LoVo (cell line): ENCODE results near the gene AUP1.

ENCODE experiments used
- DNase-seq: peaks from one replicate; pipeline ENCODE4 v3.0.0-alpha.2; 2016; ENCODE audit warnings: low spot score

Gene AUP1

GRCh38 chr2:74556831-74557370, 27.4 kb upstream of the AUP1 start:
- DNase-seq, result no peak

GRCh38 chr2:74556159-74556558, 26.7 kb upstream of the AUP1 start:
- no peak for DNase-seq

DNA sequence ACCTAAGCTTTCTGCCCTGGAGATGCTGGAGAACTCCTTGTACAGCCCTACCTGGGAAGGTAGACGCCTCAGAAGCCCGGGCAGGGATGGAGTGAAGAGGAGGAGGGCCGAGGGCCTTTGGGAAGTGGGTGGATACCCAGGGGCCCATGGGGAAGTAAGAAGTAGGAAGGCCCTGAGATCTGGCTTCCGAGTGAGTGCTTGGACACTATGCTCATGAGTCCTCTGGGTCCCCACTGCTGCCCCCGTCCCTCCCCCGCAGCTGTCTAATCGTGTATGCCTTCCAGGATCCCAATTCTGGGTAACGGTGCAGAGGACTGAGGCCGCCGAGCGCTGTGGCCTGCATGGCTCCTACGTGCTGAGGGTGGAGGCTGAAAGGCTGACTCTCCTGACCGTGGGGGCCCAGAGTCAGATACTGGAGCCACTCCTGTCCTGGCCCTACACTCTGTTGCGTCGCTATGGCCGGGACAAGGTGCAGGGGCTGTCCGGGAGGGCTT, 26.2 kb upstream of the AUP1 start:
- DNase-seq, result no peak

GRCh38 chr2:74554820-74555531, 25.5 kb upstream of the AUP1 start:
- peak; percentile 42 for DNase-seq

- DNase-seq, result peak; percentile 79
Observed at GRCh38 chr2:74553892-74554819, 24.6 kb upstream of the AUP1 start, which contains the start of the genes DOK1 and LOXL3. Gene DOK1 (plus strand): TSS chr2:74554720. CDS start chr2:74554755, 35 bp downstream. Gene LOXL3 (minus strand): TSS chr2:74553942. CDS start chr2:74552634, 1,308 bp downstream.

DNA sequence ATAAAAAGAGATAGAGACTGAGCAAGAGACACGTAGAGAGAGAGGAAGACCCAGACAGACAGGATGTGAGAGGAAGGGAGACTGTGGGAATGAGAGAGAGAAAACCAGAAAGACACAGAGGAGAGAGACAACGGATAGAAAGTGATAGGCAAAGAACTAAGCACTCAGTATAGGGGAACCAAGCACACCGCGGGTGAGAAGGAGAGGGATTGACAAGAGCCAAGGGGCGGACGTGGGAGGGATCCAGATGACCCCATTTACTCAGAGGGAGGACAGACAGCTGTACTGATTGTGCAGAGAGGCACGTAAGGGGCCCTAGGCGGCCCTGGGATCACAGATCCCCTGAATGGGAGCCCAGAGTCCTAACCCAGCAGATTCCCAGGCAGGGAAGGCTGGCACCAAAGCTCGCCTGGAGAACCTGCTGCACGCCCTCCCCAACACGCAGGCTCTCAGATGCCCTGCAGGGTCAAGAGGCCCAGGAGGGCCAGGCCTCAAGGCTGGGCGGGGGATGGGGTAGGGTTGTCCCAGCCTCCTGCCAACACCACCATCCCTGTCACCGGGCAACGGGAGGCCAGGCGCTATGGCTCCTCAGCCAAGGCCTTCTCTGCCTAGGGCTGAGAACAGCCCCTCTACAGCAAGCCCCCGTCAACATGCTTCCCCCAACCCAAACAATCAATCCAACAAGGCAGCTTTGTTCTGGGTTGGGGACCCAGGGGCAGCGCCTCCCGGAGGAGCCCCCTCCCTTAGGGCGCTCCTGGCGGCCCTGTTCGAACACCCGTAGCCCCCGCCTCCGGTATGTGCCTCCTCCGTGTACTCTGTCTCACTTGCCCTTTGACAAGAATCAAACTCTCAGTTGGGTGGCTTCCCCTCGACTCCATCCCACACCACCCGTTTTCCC, 23.7 kb upstream of the AUP1 start:
- no peak for DNase-seq

- no peak for DNase-seq
Observed at GRCh38 chr2:74551942-74552913, 22.7 kb upstream of the AUP1 start.

DNA sequence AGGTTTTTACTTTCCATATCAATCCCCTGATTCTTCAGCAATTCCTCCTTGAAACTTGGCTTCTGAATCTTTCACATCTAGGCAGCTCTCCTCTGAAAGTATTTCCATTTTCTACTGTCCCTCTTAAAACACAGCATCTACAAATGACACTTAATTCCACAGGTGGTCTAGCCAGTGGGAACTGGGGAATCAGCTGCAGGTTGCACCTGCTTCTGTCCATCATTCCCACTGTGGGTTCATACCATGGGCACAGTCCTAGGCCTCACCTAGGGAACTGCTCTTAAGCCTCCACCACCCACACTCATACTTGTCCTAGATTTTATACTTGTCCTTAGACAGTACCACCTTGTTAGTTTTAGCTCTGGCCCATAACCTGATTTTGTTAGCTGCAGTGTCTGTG, 22.0 kb upstream of the AUP1 start:
- DNase-seq, result no peak

DNA sequence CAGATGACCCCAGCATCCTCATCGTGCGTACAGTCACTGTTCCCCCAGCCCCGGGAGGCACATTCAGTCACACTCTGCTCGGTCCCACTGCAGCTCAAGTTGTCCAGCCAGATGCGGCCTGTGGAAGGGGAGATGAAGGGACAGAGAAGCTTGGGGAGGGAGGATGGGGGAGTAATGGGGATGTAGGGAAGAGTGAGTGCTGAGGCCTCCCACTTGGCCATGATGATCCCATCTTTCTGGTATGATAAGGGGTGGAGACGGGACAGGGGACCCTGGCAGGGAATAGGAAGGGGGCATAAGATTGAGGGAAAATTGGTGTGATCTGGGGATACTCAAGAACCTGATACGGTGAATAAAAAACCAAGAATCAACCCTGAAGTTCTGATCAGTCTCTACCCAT, 20.7 kb upstream of the AUP1 start:
- DNase-seq, result no peak

DNA sequence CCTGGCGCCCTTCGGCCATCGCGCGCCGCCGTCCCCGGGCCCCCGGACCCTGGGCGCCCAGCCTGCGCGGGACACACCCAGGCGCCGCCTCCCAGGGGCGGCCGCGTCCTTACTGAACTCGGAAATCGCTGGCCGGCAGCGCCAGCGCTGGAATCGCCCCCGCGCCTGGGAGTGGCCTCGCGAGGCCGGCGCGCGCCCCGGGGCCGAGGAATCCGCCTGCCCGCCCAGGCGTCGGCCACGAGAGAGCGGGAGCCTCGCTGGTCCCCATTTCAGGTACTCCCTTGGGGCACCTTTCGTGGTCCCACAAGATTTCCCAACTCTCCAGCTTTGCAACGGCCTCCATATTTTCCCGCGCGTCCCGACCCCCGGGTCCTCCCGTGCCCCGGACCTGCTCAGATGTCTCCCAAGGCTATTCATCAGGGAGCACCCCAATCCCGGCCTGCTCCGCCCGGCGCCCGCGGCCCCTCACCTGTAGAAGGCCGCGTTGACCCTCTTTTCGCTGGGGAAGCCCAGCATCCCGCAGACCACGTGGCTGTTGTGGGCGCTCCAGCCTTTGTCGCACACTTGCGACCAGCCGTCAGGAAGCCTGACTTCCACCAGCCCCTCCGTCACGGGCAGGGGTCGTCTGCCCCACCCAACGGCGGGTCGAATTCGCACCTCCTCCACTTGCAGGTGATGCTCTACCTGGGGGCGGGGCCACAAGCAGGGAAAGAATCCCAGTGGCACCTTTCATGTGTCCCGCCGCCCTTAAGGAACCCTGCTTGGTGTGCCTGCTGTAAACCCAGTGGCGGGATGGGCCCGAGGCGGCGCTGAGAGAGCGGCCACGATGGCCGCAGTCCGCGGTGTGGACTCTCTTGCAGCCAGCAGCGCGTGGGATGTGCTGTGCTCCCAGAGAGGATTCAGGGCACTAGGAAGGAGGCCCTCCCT, 19.7 kb upstream of the AUP1 start:
- peak; percentile 74 for DNase-seq

DNA sequence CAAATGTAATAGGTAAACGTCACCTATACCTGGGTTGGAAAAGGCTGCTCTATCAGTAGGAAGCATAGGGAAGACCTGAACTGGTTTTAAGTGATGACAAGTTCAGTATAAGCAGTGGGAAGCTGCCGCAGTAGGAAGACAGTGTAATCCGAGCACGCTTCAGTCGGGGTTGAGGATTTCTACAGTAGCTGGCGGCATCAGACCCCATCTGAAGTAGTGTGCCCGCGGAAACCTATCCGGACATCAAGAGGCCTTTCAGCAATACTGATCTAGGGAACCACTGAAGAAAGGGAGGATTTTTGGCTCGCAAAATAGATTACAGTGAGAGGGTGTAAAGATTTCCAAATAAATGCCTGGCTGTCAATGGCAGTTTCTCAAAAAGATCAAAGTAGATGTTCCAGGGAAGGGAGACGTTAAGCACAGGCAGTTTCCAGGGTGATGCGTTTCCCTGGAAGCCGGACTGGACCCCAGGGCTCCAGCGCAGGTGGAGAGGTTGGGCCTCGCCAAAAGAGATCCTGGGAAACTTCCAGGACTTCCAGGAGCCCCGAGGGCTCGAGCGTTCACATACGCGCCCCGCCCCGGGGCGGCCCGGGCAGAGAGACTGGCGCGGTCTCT, 18.9 kb upstream of the AUP1 start:
- DNase-seq, result no peak

DNA sequence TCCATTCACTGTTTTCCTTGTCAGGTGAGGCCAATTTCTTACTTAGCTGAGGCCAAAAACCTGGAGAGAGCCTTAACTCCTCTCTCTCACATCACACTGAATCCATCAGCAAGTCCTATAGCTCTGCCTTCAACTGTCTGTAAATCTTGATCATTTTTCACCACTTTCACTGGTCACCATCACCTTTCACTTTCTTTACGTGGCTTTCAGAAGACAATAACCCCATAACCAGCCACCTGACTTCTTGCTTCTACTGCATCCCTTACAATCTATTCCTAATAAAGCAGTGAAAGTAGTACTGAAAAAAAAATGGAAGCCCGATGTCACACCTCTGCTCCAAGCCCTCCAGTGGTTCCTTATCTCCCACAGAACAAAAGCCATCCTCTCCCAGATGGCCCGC, 16.5 kb upstream of the AUP1 start:
- DNase-seq, result no peak

- DNase-seq, result no peak
Observed at GRCh38 chr2:74544634-74545033, 15.1 kb upstream of the AUP1 start.

- DNase-seq, result no peak
Observed at GRCh38 chr2:74542978-74543377, 13.5 kb upstream of the AUP1 start.

DNA sequence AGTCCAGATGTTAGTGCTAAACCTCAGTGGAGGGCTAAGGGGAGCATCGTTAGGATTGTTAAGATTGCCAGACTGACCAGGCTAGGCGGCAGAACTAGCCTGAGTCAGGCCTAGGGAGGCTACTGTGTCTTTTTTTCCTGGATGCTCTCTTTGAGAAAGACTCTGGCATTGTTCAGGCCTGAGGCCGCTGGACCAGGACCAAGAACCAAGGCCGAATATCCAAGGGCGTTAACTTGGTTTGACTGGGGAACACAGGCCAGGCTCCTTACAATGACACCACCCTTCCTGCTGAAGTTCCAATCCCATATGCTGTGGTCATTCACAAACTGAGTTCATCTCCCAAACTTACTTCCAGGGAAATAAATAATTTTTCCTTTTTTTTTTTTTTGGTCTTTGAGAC, 10.8 kb upstream of the AUP1 start:
- DNase-seq, result no peak

- DNase-seq, result no peak
Observed at GRCh38 chr2:74538881-74539339, 9.4 kb upstream of the AUP1 start.

DNA sequence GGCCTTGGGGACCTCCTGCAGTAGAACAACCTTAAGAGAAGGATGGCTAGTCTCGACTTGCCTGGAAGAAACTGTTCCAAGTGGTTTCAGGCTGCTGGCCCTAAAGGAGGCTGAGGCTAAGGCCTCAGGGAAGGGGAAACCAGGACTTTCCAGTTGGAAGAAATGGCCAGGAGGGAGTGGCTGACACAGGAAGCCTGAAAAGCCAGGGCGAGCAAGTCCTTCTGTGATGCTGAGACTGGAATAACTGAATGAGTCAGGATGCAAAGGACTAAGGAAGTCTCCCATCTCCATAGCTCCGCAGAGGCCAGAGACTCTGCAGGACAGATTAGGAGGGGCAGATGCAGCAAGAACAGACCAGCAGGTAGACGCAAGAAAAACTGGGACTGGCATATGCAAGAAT, 7.6 kb upstream of the AUP1 start:
- DNase-seq, result no peak

DNA sequence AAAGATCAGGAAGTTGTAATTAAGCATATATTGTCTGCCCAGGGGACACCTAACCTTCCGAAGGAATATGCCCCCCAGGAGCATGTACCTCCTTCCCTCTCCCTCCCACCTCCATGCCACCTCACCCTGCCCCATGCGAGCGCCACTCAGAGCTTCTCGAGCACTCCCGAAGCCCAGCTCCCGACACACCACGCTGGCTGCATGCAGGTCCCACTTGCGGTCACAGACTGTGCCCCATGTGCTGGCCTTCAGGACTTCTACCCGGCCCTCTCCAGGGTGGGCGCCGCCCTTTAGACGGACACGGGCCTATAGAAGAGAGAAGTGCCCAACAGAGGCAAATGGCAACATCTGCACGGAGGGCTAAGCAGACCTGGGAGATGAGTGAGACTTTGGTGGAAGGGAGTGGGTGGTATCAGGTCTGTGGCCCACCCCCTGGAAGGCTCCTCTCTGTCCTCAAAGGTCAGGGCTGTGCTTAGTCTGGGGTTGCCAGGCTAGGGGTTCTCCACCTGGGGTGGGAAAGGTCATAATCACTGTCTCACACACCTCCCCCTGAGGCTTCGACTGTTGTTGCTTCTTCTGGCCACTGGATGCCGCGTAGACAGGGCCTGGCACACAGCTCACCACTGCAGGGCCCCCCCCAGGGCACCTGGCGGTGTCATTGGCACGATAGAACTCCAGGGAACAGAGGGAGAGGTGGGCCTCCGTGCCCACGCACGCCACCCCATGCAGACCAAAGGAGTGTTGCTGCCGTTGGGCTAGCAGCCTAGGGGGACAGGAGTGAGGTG, 6.9 kb upstream of the AUP1 start:
- no peak for DNase-seq
